HG03097 (cell line): Measurements from ENCODE around the gene C15orf61.

ENCODE experiments used
- ATAC-seq: cut with Tn5 transposase; IDR thresholded peaks from one replicate; pipeline ENCODE4 v1.9.1; 2021; ENCODE audit not compliant: unreplicated experiment, low FRiP score

The C15orf61 gene

GRCh38 chr15:67521029-67521782 is at the start of gene C15orf61:
Gene C15orf61, plus strand, starts transcription at chr15:67521131. Its CDS starts 118 bp downstream, at chr15:67521249.
- ATAC-seq, result peak; percentile 81

- ATAC-seq, result no peak
Measured at GRCh38 chr15:67472957-67473356, 48.0 kb upstream of the C15orf61 start.

- no peak for ATAC-seq
Measured at GRCh38 chr15:67474405-67475110, 46.4 kb upstream of the C15orf61 start.

DNA sequence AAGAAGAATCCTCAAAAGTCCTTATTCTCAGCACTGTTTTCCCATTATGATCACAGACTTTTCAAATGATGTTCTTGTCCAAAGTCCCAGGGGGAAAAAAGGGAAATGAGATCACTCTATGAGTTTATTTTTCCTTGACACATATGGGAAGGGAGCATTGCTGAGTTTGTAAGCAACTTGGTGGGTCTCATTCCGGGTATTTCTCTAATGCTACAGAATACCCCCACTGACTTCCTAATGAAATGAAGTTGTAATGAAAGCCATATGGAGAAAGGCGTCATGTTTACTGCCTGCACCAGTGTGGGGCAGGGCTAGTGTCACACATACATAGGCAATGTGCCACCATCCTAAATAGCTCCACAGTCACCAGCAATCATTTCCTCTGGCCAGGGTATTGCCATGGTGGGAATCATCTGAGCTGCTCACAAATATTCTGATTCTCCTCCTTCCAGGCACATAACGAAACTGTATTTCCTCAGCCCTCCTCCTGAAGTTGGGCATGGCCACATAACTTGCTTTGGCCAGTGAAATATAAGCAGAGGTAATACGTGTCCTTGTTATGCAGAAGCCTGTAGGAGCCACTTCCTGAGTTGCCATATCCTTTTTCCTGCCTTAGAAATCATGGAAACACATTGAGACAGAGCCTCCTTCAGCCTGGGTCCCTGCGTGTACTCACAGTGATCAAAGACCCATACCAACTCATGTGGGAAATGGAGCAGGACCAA is 41.0 kb upstream of the C15orf61 start:
- ATAC-seq, result no peak

DNA sequence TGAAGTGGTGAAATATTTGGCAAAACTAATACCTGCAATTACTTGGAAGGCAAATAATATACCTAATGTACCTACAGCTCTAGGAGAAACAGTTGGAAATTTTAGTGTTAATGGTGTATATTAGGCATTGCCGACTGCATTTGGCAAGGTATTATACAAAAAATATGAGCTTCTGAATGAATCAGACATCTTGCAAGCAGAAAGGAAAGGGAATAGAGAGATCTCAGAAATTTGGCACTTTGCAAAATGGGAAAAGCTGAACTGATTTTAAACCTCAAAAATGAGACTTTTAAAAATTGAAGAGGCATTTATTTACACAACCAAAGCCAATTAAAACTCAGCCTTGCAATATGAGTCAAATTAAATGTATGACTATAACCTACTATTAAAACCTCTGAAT is 40.2 kb upstream of the C15orf61 start:
- ATAC-seq, result no peak

- ATAC-seq, result no peak
Measured at GRCh38 chr15:67481680-67482079, 39.3 kb upstream of the C15orf61 start.

- ATAC-seq, result no peak
Measured at GRCh38 chr15:67495585-67495984, 25.3 kb upstream of the C15orf61 start.

DNA sequence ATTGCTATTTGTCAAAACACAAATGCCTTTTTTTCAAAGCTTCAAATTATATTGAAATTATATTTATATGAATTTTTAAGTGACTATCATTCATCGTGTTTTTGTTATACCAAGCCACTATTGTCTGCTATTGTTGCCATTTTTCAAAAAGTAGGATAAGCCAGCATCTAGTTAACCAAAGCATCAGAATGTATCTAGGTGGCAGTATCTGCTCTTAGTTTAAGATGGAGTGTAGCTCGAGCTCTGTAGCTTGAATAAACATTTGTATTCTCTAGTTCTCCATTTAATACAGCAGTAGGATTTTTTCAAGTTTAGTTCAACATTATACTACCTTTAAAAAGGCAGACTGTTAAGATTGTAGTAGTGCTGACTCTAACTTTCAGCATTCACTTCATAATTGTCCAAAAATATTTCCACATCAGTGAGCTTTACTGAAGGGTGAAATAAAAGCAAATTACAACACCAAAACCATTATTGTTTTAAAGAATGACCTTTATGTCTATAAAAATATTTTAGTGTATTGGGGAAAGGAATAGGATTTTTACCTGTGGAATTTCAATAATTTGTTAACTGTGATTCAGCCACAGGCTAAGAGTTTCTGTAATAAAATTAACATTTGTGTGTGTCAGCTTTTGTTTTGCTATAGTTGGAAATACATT is 19.6 kb upstream of the C15orf61 start:
- no peak for ATAC-seq

DNA sequence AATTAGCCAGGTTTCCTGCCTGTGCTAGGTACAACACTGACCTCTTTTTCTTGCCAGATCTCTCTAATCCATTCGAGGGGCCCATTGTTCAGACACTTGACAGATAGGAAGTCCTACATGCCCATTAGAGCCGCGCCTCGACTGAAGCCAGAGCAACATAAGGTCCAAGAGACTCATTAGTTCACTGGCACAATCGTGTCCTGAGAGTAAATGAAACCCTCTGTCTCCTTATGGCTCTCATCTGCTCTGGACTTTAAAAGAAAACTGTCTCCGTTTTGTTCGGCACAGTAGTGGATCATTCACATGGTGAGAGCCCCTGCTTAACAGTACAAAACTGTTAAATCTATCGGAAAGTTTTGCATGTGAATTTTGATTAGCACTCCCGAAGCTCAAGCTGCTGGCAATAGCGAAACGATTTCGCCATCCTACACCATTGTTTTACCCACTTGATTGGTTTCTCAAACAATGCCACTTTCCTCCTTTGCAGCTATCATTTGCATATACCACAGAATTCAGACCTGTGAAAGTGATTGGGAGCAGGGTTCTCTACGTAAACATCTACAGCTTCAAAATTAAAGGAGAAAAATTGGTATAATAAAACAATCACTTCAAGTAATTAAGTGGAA is 19.0 kb upstream of the C15orf61 start:
- no peak for ATAC-seq

- ATAC-seq, result no peak
Measured at GRCh38 chr15:67504056-67504455, 16.9 kb upstream of the C15orf61 start.

DNA sequence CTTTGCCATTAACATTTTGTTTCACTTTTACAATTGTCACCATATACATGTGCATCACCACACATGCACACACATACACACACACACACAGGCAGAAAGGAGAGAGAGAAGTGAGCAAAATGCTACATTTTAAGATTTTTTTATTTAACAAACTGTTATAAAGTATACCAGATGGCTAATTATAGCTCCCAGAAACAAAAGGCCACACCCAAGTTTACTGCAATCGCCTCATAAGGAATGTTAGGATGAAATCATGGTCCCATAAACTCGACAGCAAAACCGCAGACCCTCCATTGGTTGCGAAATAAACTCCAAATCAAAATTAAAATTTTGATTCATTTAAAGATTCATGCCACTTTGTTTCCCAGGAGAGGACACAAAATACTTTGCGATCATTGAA is 16.1 kb upstream of the C15orf61 start:
- ATAC-seq, result no peak

DNA sequence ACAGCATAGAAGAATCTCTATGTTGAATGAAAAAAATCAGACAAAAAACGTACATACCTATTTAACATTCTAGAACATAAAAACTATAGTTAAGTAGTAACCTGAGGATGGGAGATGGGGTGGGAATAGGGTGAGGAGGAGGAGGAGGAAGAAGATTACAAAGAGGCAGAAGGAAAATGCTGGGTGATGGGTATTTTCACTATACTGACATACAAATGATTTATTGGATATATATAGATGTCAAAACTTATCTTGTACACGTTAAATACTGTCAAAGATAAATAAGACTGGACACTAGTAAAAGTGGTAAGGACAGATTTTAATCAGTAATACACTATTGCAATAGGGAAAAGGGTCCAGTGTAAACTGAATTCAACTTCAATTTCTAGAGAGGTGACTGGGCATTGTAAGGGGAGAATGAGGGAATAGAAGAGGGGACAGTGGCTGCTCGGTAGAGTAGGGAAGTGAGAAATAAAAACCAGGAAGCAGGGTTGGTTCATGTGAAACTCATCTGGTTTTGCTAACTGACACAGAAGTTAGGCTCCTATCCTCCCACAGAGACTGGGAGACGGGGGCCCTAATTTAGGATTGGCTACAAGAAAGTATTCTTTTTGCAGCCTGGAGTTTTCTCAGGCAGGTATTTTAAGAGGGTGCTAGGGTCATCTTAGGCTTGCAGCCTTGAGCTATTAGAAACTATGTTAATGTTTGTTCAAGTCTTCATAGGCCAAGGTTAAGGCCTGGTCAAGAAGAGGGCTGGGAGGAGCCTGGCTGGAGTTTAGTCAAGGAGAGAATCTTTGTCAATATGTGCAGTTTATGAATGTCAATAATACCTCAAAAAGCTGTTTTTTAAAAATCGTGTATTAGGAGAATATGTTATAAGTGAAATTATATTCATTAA is 15.0 kb upstream of the C15orf61 start:
- ATAC-seq, result no peak

GRCh38 chr15:67506775-67507747 is 13.9 kb upstream of the C15orf61 start:
- no peak for ATAC-seq

GRCh38 chr15:67508407-67508806 is 12.5 kb upstream of the C15orf61 start:
- no peak for ATAC-seq

DNA sequence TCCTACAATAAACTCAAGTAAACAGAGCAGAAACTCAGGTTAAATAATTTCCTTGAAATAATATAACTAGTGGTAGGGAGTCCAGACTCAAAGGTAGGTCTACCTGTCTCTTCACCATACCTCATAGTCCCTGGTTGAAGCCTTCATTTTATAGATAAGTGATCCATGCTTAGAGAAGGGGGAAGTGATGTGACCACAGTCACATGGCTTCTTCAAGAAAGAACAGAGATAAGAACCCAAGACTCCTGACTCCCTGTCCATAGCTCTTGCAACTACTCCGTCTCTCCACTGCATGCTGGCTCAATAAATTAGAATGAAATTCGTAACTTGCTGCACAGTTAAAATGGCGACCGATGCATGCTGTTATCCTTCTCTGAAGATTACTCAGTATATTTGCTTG is 11.0 kb upstream of the C15orf61 start:
- no peak for ATAC-seq

DNA sequence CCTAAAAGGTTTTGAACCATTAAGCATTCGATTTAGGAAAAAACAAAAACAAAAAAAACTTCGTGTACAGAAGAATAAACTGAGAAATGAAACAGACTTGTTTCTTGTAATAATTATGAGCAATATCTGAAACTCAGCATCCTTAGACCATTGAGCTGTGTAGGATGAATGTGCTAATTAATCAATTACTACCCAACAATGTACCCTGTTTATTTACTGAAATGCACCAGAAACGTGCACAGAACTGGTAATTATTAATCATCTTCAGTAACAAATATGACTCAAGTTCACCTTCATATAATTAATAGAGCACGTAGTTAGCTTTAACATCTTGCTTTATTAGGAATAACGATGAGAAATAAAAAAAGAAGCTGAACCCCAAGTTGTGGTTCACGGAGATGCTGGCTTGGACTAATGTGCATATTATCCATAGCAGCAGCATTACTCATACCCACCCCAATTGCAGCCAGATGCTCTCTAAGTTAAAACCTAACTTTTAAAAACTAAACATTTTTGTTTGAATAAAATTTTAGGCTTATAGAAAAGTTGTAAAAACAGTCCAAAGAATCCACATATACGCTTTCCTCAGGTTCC is 10.2 kb upstream of the C15orf61 start:
- peak; percentile 52 for ATAC-seq

GRCh38 chr15:67511606-67512005 is 9.3 kb upstream of the C15orf61 start:
- ATAC-seq, result no peak

- no peak for ATAC-seq
Measured at GRCh38 chr15:67512140-67512539, 8.8 kb upstream of the C15orf61 start.
